RWPE2 (cell line): ENCODE data around the gene GBE1.

ENCODE experiments used
- ATAC-seq: fragments of 200-7000 bp; cut with Tn5 transposase; 3 replicates; pipeline ENCODE4 v1.9.1; 2021; ENCODE audit warnings: low read depth
- DNase-seq: peaks from one replicate; pipeline ENCODE4 v3.0.0-alpha.2; 2020; ENCODE audit warnings: low spot score
- H3K27ac ChIP-seq: fragments of 450-650 bp; 2 replicates; pipeline ENCODE4 v1.5.1; 2017; ENCODE audit warnings: mild to moderate bottlenecking; ENCODE audit not compliant: poor library complexity, severe bottlenecking
- H3K27me3 ChIP-seq: fragments of 250-450 bp; sonication (Bioruptor Pico); 2 replicates; pipeline ENCODE4 v1.5.1; 2021; ENCODE audit warnings: mild to moderate bottlenecking, moderate library complexity; ENCODE audit not compliant: insufficient read depth, poor library complexity, severe bottlenecking
- H3K36me3 ChIP-seq: fragments of 250-450 bp; sonication (Bioruptor Pico); 2 replicates; pipeline ENCODE4 v1.5.1; 2020; ENCODE audit warnings: low read depth, mild to moderate bottlenecking, moderate library complexity
- H3K4me1 ChIP-seq: fragments of 250-450 bp; sonication (Bioruptor Pico); 2 replicates; pipeline ENCODE4 v1.5.1; 2021; ENCODE audit warnings: mild to moderate bottlenecking, moderate library complexity; ENCODE audit not compliant: insufficient read depth, poor library complexity, severe bottlenecking
- H3K4me3 ChIP-seq: fragments of 250-450 bp; sonication (Bioruptor Pico); 2 replicates; pipeline ENCODE4 v1.5.1; 2021; ENCODE audit warnings: mild to moderate bottlenecking, moderate library complexity; ENCODE audit not compliant: severe bottlenecking
- H3K9me3 ChIP-seq: fragments of 250-450 bp; sonication (Bioruptor Pico); 2 replicates; pipeline ENCODE4 v1.5.1; 2021; ENCODE audit warnings: mild to moderate bottlenecking, moderate library complexity; ENCODE audit not compliant: severe bottlenecking
- CTCF ChIP-seq: fragments of 450-650 bp; IDR thresholded peaks from one replicate; pipeline ENCODE4 v1.5.1; 2017; ENCODE audit warnings: mild to moderate bottlenecking, moderate library complexity; ENCODE audit not compliant: poor library complexity, severe bottlenecking

Gene GBE1

GRCh38 chr3:81443958-81444357 lies 317.5 kb downstream of the GBE1 start:
- Histone ChIP-seq H3K4me3 (no peak overlapping the region), H3K27ac (no peak overlapping the region), H3K27me3 (no peaks in the 10 kb centered on the region), H3K9me3 (no peaks in the 10 kb centered on the region), H3K4me1 (peaks cover 4% of the 10 kb centered on the region), H3K36me3 (no peaks in the 10 kb centered on the region)
- TF ChIP-seq CTCF: no peak
- DNase-seq: no peak
- ATAC-seq: peak; percentile 86

- DNase-seq (no peak), ATAC-seq (no peak)
Observed at GRCh38 chr3:81443457-81443782, 318.0 kb downstream of the GBE1 start.

GRCh38 chr3:81442758-81443456 lies 318.5 kb downstream of the GBE1 start:
- TF ChIP-seq CTCF: no peak
- Histone ChIP-seq H3K9me3 (no peaks in the 10 kb centered on the region), H3K36me3 (no peaks in the 10 kb centered on the region), H3K4me3 (no peak overlapping the region), H3K27me3 (no peaks in the 10 kb centered on the region), H3K27ac (no peak overlapping the region), H3K4me1 (peaks cover 4% of the 10 kb centered on the region)
- DNase-seq: no peak
- ATAC-seq: no peak

More at GRCh38 chr3:81443457-81443782, 318.0 kb downstream of the GBE1 start:
- TF ChIP-seq CTCF: no peak
- Histone ChIP-seq H3K36me3 (no peaks in the 10 kb centered on the region), H3K27me3 (no peaks in the 10 kb centered on the region), H3K27ac (no peak overlapping the region), H3K9me3 (no peaks in the 10 kb centered on the region), H3K4me3 (no peak overlapping the region), H3K4me1 (peaks cover 4% of the 10 kb centered on the region)

GRCh38 chr3:81440661-81441060 lies 320.8 kb downstream of the GBE1 start:
- no peak for TF ChIP-seq CTCF
- no peak overlapping the region for H3K27ac ChIP-seq

More at GRCh38 chr3:81440661-81441060, 320.8 kb downstream of the GBE1 start:
- H3K4me1 ChIP-seq: peaks cover 4% of the 10 kb centered on the region
- ATAC-seq: no peak
- no peaks in the 10 kb centered on the region for H3K36me3 ChIP-seq
- H3K27me3 ChIP-seq: no peaks in the 10 kb centered on the region
- H3K9me3 ChIP-seq: no peaks in the 10 kb centered on the region
- H3K4me3 ChIP-seq: no peak overlapping the region
- no peak for DNase-seq
